ENCODE data around the gene CCDC138. TPM values are rescaled to one million over a fixed set of nuclear protein-coding genes. Genes with fewer than 3 reads are reported as not detected.
"Not testable (repeated sequence)": the region's sequence is repeated elsewhere in the genome, so short reads cannot be mapped to it uniquely, and the experiment has no call there.

The CCDC138 gene
- total RNA-seq (9.9 TPM), polyA plus RNA-seq (ENCODE audit: insufficient read depth in 1 of 8, insufficient read length in 8 of 8, low replicate concordance in 1 of 8) (1 to 10 TPM; 4.4 to 7.4 (median 5.3) TPM)
- long read RNA-seq, donor 1, partial matches to known transcripts: 0 of 1 reads
- long read RNA-seq, donor 1, other reads (novel, unspliced or antisense): 0 of 1 reads
- long read RNA-seq, donor 2, partial matches to known transcripts: 0 of 2 reads
- long read RNA-seq, donor 2, other reads (novel, unspliced or antisense): 0 of 2 reads
- long read RNA-seq, donor 3: 0 reads
- long read RNA-seq, donor 4, partial matches to known transcripts: 0 of 2 reads
- long read RNA-seq, donor 4, other reads (novel, unspliced or antisense): 0 of 2 reads
- long read RNA-seq, donor 5, partial matches to known transcripts: 0 of 1 reads
- long read RNA-seq, donor 5, other reads (novel, unspliced or antisense): 0 of 1 reads
- long read RNA-seq, donor 6, partial matches to known transcripts: 0 of 2 reads
- long read RNA-seq, donor 6, other reads (novel, unspliced or antisense): 0 of 2 reads
- long read RNA-seq, donor 7, partial matches to known transcripts: 0 of 2 reads
- long read RNA-seq, donor 7, other reads (novel, unspliced or antisense): 0 of 2 reads
- long read RNA-seq, donor 8, partial matches to known transcripts: 0 of 2 reads
- long read RNA-seq, donor 8, other reads (novel, unspliced or antisense): 0 of 2 reads
- long read RNA-seq, donor 9: 0 reads
- long read RNA-seq, donor 10, partial matches to known transcripts: 0 of 2 reads
- long read RNA-seq, donor 10, other reads (novel, unspliced or antisense): 0 of 2 reads
- long read RNA-seq, donor 11: 0 reads

- H3K27me3 ChIP-seq (ENCODE audit: control insufficient read depth, insufficient read depth, low read length): no peaks in the 10 kb centered on the region
- H3K4me3 ChIP-seq (ENCODE audit: low read length): peak within 1 kb of the TSS; percentile 79
- peaks cover 10% of the 10 kb centered on the region for H3K36me3 ChIP-seq (ENCODE audit: control insufficient read depth, insufficient read depth, low read length)
- no peaks in the 10 kb centered on the region for H3K9me3 ChIP-seq (replicated peaks; ENCODE audit: control insufficient read depth, low read depth, low read length)
- H3K27ac ChIP-seq (ENCODE audit: low read length): peak within 1 kb of the TSS; percentile 88
- no peaks in the 10 kb centered on the region for H3K4me1 ChIP-seq (ENCODE audit: control insufficient read depth, insufficient read depth, low read length)
- DNase-seq: peak; percentile 92
- WGBS (ENCODE audit: insufficient coverage): under 1% methylated on average over 76 of the region's 78 CpGs
Observed at GRCh38 chr2:108786354-108787215, at the start of gene CCDC138. CCDC138 (plus strand) TSS chr2:108786771; CDS start chr2:108786823, 52 bp downstream.

GRCh38 chr2:108757973-108758372 is 28.6 kb upstream of the CCDC138 start:
- DNase-seq; H3K4me1 ChIP-seq (ENCODE audit: control insufficient read depth, insufficient read depth, low read length); H3K36me3 ChIP-seq (ENCODE audit: control insufficient read depth, insufficient read depth, low read length); H3K27me3 ChIP-seq (ENCODE audit: control insufficient read depth, insufficient read depth, low read length); H3K27ac ChIP-seq (ENCODE audit: low read length); H3K4me3 ChIP-seq (ENCODE audit: low read length); H3K9me3 ChIP-seq (replicated peaks; ENCODE audit: control insufficient read depth, low read depth, low read length): not testable (repeated sequence)
- WGBS (ENCODE audit: insufficient coverage): no CpG with 5 or more reads among the region's 9 CpGs

GRCh38 chr2:108762618-108763017 is 24.0 kb upstream of the CCDC138 start:
- not testable (repeated sequence) for H3K4me3 ChIP-seq (ENCODE audit: low read length); H3K27ac ChIP-seq (ENCODE audit: low read length); DNase-seq; H3K4me1 ChIP-seq (ENCODE audit: control insufficient read depth, insufficient read depth, low read length); H3K27me3 ChIP-seq (ENCODE audit: control insufficient read depth, insufficient read depth, low read length); H3K9me3 ChIP-seq (replicated peaks; ENCODE audit: control insufficient read depth, low read depth, low read length)
- H3K36me3 ChIP-seq (ENCODE audit: control insufficient read depth, insufficient read depth, low read length): peaks cover 29% of the 10 kb centered on the region

GRCh38 chr2:108766671-108767070 is 19.9 kb upstream of the CCDC138 start:
- not testable (repeated sequence) for H3K4me3 ChIP-seq (ENCODE audit: low read length); H3K27me3 ChIP-seq (ENCODE audit: control insufficient read depth, insufficient read depth, low read length); DNase-seq; H3K9me3 ChIP-seq (replicated peaks; ENCODE audit: control insufficient read depth, low read depth, low read length); H3K4me1 ChIP-seq (ENCODE audit: control insufficient read depth, insufficient read depth, low read length); H3K27ac ChIP-seq (ENCODE audit: low read length)
- peaks cover 29% of the 10 kb centered on the region for H3K36me3 ChIP-seq (ENCODE audit: control insufficient read depth, insufficient read depth, low read length)
- 100% methylated on average over 3 of the region's 5 CpGs for WGBS (ENCODE audit: insufficient coverage)

GRCh38 chr2:108767859-108768258 is 18.7 kb upstream of the CCDC138 start:
- H3K36me3 ChIP-seq (ENCODE audit: control insufficient read depth, insufficient read depth, low read length): peaks cover 28% of the 10 kb centered on the region
- not testable (repeated sequence) for H3K9me3 ChIP-seq (replicated peaks; ENCODE audit: control insufficient read depth, low read depth, low read length); H3K27ac ChIP-seq (ENCODE audit: low read length); DNase-seq; H3K4me3 ChIP-seq (ENCODE audit: low read length); H3K27me3 ChIP-seq (ENCODE audit: control insufficient read depth, insufficient read depth, low read length); H3K4me1 ChIP-seq (ENCODE audit: control insufficient read depth, insufficient read depth, low read length)
- WGBS (ENCODE audit: insufficient coverage): 100% methylated on average over 1 of the region's 2 CpGs

- no peaks in the 10 kb centered on the region for H3K4me1 ChIP-seq (ENCODE audit: control insufficient read depth, insufficient read depth, low read length)
- no peak overlapping the region for H3K27ac ChIP-seq (ENCODE audit: low read length)
- WGBS (ENCODE audit: insufficient coverage): no CpG with 5 or more reads among the region's 3 CpGs
- peaks cover 9% of the 10 kb centered on the region for H3K36me3 ChIP-seq (ENCODE audit: control insufficient read depth, insufficient read depth, low read length)
- no peaks in the 10 kb centered on the region for H3K27me3 ChIP-seq (ENCODE audit: control insufficient read depth, insufficient read depth, low read length)
- no peak for DNase-seq
- H3K9me3 ChIP-seq (replicated peaks; ENCODE audit: control insufficient read depth, low read depth, low read length): no peaks in the 10 kb centered on the region
- no peak overlapping the region for H3K4me3 ChIP-seq (ENCODE audit: low read length)
Observed at GRCh38 chr2:108776475-108776874, 10.1 kb upstream of the CCDC138 start.

GRCh38 chr2:108778857-108779256 is 7.7 kb upstream of the CCDC138 start:
- WGBS (ENCODE audit: insufficient coverage): 95% methylated on average over 2 of the region's 2 CpGs
- H3K27me3 ChIP-seq (ENCODE audit: control insufficient read depth, insufficient read depth, low read length): no peaks in the 10 kb centered on the region
- no peaks in the 10 kb centered on the region for H3K4me1 ChIP-seq (ENCODE audit: control insufficient read depth, insufficient read depth, low read length)
- peaks cover 18% of the 10 kb centered on the region for H3K36me3 ChIP-seq (ENCODE audit: control insufficient read depth, insufficient read depth, low read length)
- no peaks in the 10 kb centered on the region for H3K9me3 ChIP-seq (replicated peaks; ENCODE audit: control insufficient read depth, low read depth, low read length)
- DNase-seq: no peak
- no peak overlapping the region for H3K4me3 ChIP-seq (ENCODE audit: low read length)
- no peak overlapping the region for H3K27ac ChIP-seq (ENCODE audit: low read length)

- Histone ChIP-seq H3K9me3 (replicated peaks; ENCODE audit: control insufficient read depth, low read depth, low read length) (no peaks in the 10 kb centered on the region), H3K27me3 (ENCODE audit: control insufficient read depth, insufficient read depth, low read length) (no peaks in the 10 kb centered on the region), H3K36me3 (ENCODE audit: control insufficient read depth, insufficient read depth, low read length) (peaks cover 10% of the 10 kb centered on the region), H3K4me3 (ENCODE audit: low read length) (peak overlapping the region; percentile 79), H3K4me1 (ENCODE audit: control insufficient read depth, insufficient read depth, low read length) (no peaks in the 10 kb centered on the region), H3K27ac (ENCODE audit: low read length) (peak overlapping the region; percentile 88)
- 0% methylated on average over 1 of the region's 1 CpG for WGBS (ENCODE audit: insufficient coverage)
- DNase-seq: no peak
Observed at GRCh38 chr2:108786008-108786353, 590 bp upstream of the CCDC138 start.

GRCh38 chr2:108787216-108787541 is 608 bp downstream of the CCDC138 start:
- Histone ChIP-seq H3K27ac (ENCODE audit: low read length) (peak overlapping the region; percentile 16), H3K9me3 (replicated peaks; ENCODE audit: control insufficient read depth, low read depth, low read length) (no peaks in the 10 kb centered on the region), H3K27me3 (ENCODE audit: control insufficient read depth, insufficient read depth, low read length) (no peaks in the 10 kb centered on the region), H3K4me1 (ENCODE audit: control insufficient read depth, insufficient read depth, low read length) (no peaks in the 10 kb centered on the region), H3K36me3 (ENCODE audit: control insufficient read depth, insufficient read depth, low read length) (peaks cover 13% of the 10 kb centered on the region), H3K4me3 (ENCODE audit: low read length) (peak overlapping the region; percentile 79)
- WGBS (ENCODE audit: insufficient coverage): 0% methylated on average over 3 of the region's 6 CpGs
- DNase-seq: no peak

Data from muscle of leg (tissue), 16 donors.